Measurements from ENCODE around the gene FAM174B. TPM values are rescaled to one million over a fixed set of nuclear protein-coding genes. Genes with fewer than 3 reads are reported as not detected.

The FAM174B gene
- polyA plus RNA-seq, 1 donor: 35.2 TPM

GRCh38 chr15:92571824-92572223 is 83.8 kb downstream of the FAM174B start:
- DNase-seq: no peak

DNA sequence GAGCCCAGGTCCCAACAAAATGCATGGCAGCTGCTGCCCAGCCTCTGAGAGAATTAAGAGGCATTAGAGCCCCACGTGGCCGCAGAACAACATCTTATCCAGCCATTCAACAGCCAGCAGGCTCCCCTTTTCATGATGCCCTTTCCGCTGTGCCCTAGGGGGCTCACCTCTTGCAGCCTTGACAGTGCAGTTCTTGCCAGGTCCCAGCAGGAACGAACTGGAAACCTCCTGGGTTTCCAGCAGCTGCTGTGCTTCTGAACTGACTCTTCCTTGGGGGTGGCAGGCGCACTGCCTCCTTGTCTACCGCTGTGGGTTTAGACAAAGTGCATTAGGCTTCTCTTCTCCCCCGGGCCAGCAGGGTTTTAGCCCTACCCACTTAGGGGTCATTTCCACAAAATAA is 85.2 kb downstream of the FAM174B start:
- DNase-seq: no peak

GRCh38 chr15:92569778-92570177 is 85.8 kb downstream of the FAM174B start:
- no peak for DNase-seq

Other genes starting within 250 kb of the FAM174B start
- gene CHD2, start 244.5 kb upstream of the FAM174B start, polyA plus RNA-seq (ENCODE audit: insufficient read length): 134 TPM

All from left kidney (tissue), 2 donors.